Measurements from ENCODE around the gene DNM2.
"Not testable (repeated sequence)": the region's sequence is repeated elsewhere in the genome, so short reads cannot be mapped to it uniquely, and the experiment has no call there.

Gene DNM2

GRCh38 chr19:10744253-10744798 lies 26.4 kb downstream of the DNM2 start:
- no peak overlapping the region for H3K4me3 ChIP-seq (ENCODE audit: control insufficient read depth, low read depth, low read length)
- no peak for DNase-seq (ENCODE audit: low read depth)
- TF ChIP-seq, protein P1, sequence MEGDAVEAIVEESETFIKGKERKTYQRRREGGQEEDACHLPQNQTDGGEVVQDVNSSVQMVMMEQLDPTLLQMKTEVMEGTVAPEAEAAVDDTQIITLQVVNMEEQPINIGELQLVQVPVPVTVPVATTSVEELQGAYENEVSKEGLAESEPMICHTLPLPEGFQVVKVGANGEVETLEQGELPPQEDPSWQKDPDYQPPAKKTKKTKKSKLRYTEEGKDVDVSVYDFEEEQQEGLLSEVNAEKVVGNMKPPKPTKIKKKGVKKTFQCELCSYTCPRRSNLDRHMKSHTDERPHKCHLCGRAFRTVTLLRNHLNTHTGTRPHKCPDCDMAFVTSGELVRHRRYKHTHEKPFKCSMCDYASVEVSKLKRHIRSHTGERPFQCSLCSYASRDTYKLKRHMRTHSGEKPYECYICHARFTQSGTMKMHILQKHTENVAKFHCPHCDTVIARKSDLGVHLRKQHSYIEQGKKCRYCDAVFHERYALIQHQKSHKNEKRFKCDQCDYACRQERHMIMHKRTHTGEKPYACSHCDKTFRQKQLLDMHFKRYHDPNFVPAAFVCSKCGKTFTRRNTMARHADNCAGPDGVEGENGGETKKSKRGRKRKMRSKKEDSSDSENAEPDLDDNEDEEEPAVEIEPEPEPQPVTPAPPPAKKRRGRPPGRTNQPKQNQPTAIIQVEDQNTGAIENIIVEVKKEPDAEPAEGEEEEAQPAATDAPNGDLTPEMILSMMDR (IDR thresholded peaks at IDR 0.05; ENCODE audit: control insufficient read depth, insufficient read depth, low read depth, low read length, missing control alignments), result no peak

DNA sequence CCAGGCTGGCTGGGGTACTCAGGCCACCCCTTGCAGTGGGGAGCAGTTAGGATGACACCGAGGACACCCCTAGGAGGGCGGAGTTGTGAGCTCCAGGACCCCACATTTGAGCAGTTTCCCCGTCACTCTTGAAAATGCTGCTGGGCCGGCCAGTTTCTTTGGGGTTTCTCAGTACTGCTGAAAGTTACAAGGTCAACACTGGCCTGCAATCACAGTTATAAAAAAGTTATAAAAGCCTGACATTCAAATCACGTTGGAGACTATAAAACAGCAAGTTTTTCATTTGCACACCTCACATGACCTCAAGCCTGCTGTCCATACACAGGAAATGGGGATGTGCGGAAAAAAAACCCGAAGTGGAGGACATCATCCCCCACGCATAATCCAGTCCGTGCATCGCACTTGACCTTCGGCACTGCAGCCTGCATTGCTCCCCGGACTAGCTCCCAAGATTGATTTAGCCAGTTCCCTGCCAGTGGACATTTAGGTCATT lies 27.0 kb downstream of the DNM2 start:
- H3K4me3 ChIP-seq (ENCODE audit: control insufficient read depth, low read depth, low read length), result no peak overlapping the region
- DNase-seq (ENCODE audit: low read depth), result no peak
- TF ChIP-seq, protein P1 (IDR thresholded peaks at IDR 0.05; ENCODE audit: control insufficient read depth, insufficient read depth, low read depth, low read length, missing control alignments), result no peak

DNA sequence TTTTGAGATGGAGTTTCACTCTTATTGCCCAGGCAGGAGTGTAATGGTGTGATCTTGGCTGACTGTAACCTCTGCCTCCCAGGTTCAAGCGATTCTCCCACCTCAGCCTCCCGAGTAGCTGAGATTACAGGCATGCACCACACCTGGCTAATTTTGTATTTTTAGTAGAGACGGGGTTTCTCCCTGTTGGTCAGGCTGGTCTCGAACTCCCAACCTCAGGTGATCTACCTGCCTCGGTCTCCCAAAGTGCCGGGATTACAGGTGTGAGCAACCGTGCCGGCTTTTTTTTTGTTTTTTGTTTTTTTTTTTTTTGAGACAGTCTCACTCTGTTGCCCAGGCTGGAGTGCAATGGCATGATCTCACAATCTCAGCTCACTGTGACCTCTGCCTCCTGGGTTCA lies 28.6 kb downstream of the DNM2 start:
- H3K4me3 ChIP-seq (ENCODE audit: control insufficient read depth, low read depth, low read length); DNase-seq (ENCODE audit: low read depth): not testable (repeated sequence)

DNA sequence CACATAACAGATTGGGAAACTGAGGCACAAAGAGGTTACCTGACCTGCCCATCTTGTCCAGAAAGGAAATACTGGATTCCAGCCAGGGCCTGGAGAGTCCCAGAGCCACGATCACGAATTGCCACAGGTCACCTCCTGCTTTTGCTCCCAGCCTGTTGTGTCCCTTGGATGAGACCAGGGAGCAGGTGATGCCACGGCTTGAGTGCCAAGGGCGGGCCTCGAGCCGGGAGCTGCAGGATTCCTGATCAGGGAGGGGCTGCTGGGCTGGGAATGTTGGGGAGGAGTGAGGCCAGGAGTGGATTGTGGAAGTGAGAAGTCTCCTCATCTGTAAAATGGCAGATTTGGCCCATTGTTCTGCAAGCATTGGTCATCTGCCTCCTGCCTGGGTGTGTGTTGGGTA lies 29.4 kb downstream of the DNM2 start:
- no peak overlapping the region for H3K4me3 ChIP-seq (ENCODE audit: control insufficient read depth, low read depth, low read length)
- no peak for DNase-seq (ENCODE audit: low read depth)
- TF ChIP-seq, protein P1 (IDR thresholded peaks at IDR 0.05; ENCODE audit: control insufficient read depth, insufficient read depth, low read depth, low read length, missing control alignments), result no peak

DNA sequence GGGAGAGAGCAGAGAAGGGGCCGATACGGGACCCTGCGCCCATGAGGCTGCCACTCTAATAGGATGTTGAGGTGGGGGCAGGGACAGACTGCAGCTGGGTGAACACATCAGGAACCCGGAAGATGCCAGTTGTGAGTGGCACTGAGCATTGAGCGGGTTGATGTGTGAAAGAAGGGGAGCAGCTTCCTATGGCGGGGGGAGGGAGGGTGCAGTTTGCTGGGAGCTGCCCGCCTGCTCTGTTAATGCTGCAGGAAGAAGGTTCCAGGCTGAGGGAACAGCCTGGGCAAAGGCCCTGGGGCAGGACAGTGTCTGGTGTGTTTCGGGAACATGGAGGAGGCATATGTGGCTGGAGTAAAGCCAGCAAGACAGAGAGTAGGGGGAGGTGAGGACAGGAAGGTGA lies 29.8 kb downstream of the DNM2 start:
- no peak for DNase-seq (ENCODE audit: low read depth)
- TF ChIP-seq, protein P1 (IDR thresholded peaks at IDR 0.05; ENCODE audit: control insufficient read depth, insufficient read depth, low read depth, low read length, missing control alignments), result no peak
- H3K4me3 ChIP-seq (ENCODE audit: control insufficient read depth, low read depth, low read length), result no peak overlapping the region

DNA sequence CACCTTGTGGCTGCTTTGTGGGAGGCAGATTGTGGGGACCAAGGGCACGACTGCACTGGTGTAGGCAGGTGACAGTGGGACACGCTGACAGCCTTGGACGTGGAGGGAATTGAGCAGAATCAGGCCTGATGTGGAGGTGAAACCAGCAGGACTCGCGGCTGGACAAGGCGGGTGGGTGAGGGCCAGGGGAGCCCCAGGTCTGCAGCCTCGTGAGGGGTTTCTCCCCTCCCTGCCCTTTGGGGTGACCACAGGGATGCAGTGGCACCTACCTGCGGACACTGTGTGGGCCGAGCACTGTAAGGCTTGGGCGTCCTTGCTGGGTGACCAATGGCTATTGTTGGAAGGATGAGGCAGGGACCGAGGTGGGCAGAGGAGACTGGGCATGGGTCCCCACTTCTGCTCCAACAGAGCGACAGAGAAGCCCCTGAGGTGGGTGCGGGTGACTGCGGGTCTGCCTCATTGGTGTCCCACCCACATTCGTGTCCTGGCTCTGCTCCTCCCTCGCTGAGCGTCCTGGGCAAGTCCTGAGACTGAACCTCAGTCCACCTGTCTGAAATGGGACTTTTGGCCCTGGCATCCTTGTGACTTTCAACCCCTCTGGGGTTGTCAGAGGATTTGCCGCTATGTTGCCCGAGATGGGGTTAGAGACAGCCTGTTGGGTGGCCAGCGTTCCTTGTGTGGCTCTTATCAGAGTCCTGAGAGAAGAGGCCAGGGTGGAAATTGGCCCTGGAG lies 30.5 kb downstream of the DNM2 start:
- no peak for DNase-seq (ENCODE audit: low read depth)
- TF ChIP-seq, protein P1 (IDR thresholded peaks at IDR 0.05; ENCODE audit: control insufficient read depth, insufficient read depth, low read depth, low read length, missing control alignments), result no peak

GRCh38 chr19:10748927-10749434 lies 31.1 kb downstream of the DNM2 start:
- no peak overlapping the region for H3K4me3 ChIP-seq (ENCODE audit: control insufficient read depth, low read depth, low read length)
- TF ChIP-seq, protein P1 (IDR thresholded peaks at IDR 0.05; ENCODE audit: control insufficient read depth, insufficient read depth, low read depth, low read length, missing control alignments), result no peak
- no peak for DNase-seq (ENCODE audit: low read depth)

More for the DNA sequence above, 30.5 kb downstream of the DNM2 start:
- H3K4me3 ChIP-seq (ENCODE audit: control insufficient read depth, low read depth, low read length), result no peak overlapping the region
